ENCODE results near the gene UCK2. TPM values are rescaled to one million over a fixed set of nuclear protein-coding genes. Genes with fewer than 3 reads are reported as not detected.

The UCK2 gene
- total RNA-seq, 1 donor from 2014 or later, result 40.9 TPM

DNA sequence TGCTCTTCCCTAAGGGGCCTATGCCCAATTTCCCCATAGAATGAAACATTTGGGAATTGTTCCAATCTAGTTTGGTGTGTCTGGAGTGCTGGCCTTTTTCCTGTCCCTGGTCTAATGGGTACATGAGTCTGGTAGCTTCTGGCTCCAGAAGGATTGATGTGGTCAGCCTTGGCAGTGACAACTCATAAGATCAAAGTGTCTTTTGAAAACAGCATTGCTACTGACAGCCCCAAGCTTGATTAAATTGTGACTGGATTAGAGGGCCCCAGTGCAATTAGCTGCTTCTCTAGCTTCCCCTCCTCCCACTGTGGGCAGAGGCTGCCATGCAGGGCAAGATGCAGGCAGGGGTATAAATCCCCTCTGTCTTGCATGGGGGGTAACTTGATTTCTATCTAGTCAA lies 130.9 kb downstream of the UCK2 start:
- Mint-ChIP-seq H3K27ac (no peak overlapping the region), H3K27me3 (ENCODE audit: low read depth) (peaks cover 18% of the 10 kb centered on the region), H3K4me3 (no peak overlapping the region), H3K36me3 (no peaks in the 10 kb centered on the region), H3K4me1 (no peaks in the 10 kb centered on the region), H3K9me3 (no peaks in the 10 kb centered on the region)
- TF ChIP-seq, protein P1, sequence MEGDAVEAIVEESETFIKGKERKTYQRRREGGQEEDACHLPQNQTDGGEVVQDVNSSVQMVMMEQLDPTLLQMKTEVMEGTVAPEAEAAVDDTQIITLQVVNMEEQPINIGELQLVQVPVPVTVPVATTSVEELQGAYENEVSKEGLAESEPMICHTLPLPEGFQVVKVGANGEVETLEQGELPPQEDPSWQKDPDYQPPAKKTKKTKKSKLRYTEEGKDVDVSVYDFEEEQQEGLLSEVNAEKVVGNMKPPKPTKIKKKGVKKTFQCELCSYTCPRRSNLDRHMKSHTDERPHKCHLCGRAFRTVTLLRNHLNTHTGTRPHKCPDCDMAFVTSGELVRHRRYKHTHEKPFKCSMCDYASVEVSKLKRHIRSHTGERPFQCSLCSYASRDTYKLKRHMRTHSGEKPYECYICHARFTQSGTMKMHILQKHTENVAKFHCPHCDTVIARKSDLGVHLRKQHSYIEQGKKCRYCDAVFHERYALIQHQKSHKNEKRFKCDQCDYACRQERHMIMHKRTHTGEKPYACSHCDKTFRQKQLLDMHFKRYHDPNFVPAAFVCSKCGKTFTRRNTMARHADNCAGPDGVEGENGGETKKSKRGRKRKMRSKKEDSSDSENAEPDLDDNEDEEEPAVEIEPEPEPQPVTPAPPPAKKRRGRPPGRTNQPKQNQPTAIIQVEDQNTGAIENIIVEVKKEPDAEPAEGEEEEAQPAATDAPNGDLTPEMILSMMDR (IDR thresholded peaks at IDR 0.05; ENCODE audit: unreplicated experiment), result no peak
- DNase-seq (ENCODE audit: low spot score in 2 of 2, unreplicated experiment in 2 of 2), result no peak

DNA sequence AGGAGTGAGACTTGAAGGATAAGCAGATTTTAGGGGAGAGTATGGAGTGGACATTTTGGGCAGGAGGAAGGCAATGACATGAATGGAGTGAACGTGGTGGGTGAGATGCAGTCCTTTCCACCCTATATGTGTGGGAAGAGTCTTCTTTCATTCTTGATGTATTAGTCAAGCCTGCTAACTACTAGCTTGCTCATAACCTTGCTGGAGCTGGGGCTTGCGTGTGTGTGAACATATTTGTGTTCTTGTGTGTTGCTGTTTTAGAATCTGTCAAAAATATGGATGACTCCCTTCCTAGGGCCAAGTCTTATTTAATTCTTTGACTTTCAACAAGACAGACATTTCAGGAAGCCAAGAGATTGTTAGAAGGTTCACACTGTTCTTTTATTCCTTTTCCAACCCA lies 132.7 kb downstream of the UCK2 start:
- H3K4me1 Mint-ChIP-seq, result no peaks in the 10 kb centered on the region
- no peak overlapping the region for H3K27ac Mint-ChIP-seq
- H3K4me3 Mint-ChIP-seq, result no peak overlapping the region
- peaks cover 18% of the 10 kb centered on the region for H3K27me3 Mint-ChIP-seq (ENCODE audit: low read depth)
- TF ChIP-seq, protein P1 (IDR thresholded peaks at IDR 0.05; ENCODE audit: unreplicated experiment), result no peak
- H3K9me3 Mint-ChIP-seq, result no peaks in the 10 kb centered on the region
- H3K36me3 Mint-ChIP-seq, result no peaks in the 10 kb centered on the region
- DNase-seq (ENCODE audit: low spot score in 2 of 2, unreplicated experiment in 2 of 2), result no peak

DNA sequence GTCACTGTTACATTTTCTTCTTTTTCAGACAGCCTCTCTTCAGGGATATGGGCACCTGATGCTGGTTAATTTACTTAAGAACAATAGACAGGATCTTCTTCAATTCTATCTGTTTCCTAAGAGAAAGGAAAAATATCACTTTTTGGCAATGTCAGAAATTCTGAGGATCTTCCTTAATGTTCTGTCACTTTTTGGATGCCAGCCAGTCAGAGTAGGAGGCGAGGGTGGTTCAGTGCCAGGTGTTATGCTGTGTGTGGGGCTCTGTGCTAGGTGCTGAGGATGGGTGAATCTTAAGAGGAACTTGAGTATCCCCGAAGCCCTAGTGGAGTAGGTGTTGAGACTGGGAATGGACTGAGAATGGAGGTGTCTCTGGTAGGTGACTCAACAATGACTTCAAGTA lies 133.5 kb downstream of the UCK2 start:
- H3K36me3 Mint-ChIP-seq, result no peaks in the 10 kb centered on the region
- H3K27ac Mint-ChIP-seq, result no peak overlapping the region
- peaks cover 20% of the 10 kb centered on the region for H3K27me3 Mint-ChIP-seq (ENCODE audit: low read depth)
- TF ChIP-seq, protein P1 (IDR thresholded peaks at IDR 0.05; ENCODE audit: unreplicated experiment), result no peak
- H3K4me3 Mint-ChIP-seq, result no peak overlapping the region
- H3K4me1 Mint-ChIP-seq, result no peaks in the 10 kb centered on the region
- no peaks in the 10 kb centered on the region for H3K9me3 Mint-ChIP-seq
- DNase-seq (ENCODE audit: low spot score in 2 of 2, unreplicated experiment in 2 of 2), result no peak

Other genes starting within 250 kb of the UCK2 start
- gene MGST3, start 196.4 kb upstream of the UCK2 start, total RNA-seq, result 126 to 130 TPM (median 126 TPM) in 3 replicates
- 35.2 to 36.0 TPM (median 35.4 TPM) in 3 replicates for gene ALDH9A1, start 129.1 kb upstream of the UCK2 start, total RNA-seq
- gene TMCO1, start 58.7 kb upstream of the UCK2 start, total RNA-seq, result 61.7 to 69.6 TPM (median 69.2 TPM) in 3 replicates